T47D (cell line): ENCODE results near the gene MYO3B.

Experiments
- DNase-seq, 2 experiments: peaks; one replicate each; pipeline versions ENCODE4 v3.0.0 to v3.0.0-alpha.2; 2011 to 2012; ENCODE audit warnings: low read depth in 1 of 2, low spot score in 1 of 2
- JUND ChIP-seq: IDR thresholded peaks from 2 replicates; pipeline ENCODE4 v1.6.1; 2012; ENCODE audit warnings: low read depth
- in situ Hi-C: cut with HindIII; loops from 2 replicates; pipeline ENCODE4 v1.10.0; 2016; ENCODE audit warnings: low sequenced_read_pairs, low pct_unique_long_range_greater_than_20kb

The MYO3B gene

DNA sequence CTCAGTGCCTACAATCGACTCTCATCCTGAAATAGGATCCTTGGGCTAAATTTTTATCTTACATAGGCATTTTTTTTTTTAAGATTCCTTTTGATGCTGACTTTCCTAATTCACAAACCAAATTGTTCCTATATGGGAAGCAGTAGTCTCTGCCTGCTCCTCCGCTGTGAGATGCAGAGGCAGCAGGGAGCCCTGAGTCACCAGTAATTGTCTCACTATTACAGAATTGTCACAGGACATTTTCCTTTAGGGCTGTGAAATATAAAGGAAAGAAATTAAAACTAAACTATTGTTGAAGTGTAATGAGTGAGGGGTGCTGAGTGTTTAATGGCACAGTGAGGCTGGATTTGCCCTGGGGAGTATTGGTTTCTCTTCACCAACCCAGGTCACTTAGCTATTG lies 63.8 kb downstream of the MYO3B start:
- no peak for TF ChIP-seq JUND
- DNase-seq: no peak
- in situ Hi-C loops: no loop called here

- in situ Hi-C loops: no loop called here
- no peak for DNase-seq
- TF ChIP-seq JUND: no peak
Measured at GRCh38 chr2:170243118-170243837, 65.3 kb downstream of the MYO3B start.

GRCh38 chr2:170243898-170244297 lies 66.0 kb downstream of the MYO3B start:
- no peak for TF ChIP-seq JUND

DNA sequence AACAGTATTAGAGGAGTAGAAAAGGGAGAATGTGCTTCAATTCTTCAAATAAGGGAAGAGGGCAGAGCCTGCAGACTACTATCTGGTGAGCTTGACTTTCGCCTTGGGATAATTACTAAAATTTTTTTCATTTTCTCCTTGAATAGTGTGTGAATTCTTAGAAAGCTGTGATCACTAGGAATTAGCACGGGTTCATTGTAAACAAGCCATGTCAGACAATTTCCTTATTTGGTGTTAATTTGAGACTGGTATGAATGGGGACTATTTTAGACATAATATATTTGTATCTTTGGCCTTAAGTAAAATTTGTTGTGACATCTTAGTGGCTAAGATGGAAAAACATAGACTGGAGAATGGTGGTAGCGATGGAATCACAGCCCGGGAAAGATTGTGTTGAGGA lies 66.6 kb downstream of the MYO3B start:
- in situ Hi-C loops: no loop called here
- TF ChIP-seq JUND: no peak
- no peak for DNase-seq

More at GRCh38 chr2:170243898-170244297, 66.0 kb downstream of the MYO3B start:
- DNase-seq: no peak
- in situ Hi-C loops: no loop called here

DNA sequence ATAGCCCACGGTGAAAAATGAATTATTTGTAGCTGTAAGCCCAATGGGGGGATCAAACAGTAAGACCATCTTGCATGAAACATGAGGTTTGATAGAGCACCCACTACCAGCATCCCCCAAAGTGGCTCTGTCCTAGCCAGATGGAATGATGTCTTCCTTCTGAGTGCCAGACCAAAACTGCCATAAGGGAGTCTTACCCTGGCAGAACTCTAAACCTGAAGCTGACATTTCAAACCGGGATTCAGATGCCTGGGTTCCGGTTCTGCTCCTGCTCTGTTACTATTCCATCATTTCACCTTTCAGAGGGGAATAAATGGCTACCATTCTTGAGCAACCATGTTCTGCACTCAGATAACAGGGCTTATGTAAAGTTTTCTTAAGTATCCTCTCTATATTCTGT lies 67.4 kb downstream of the MYO3B start:
- in situ Hi-C loops: no loop called here
- no peak for TF ChIP-seq JUND
- no peak for DNase-seq

- no peak for DNase-seq
- no peak for TF ChIP-seq JUND
- in situ Hi-C loops: no loop called here
Measured at GRCh38 chr2:170247333-170247732, 69.4 kb downstream of the MYO3B start.

GRCh38 chr2:170247882-170248393 lies 70.0 kb downstream of the MYO3B start:
- in situ Hi-C loops: no loop called here
- no peak for DNase-seq
- TF ChIP-seq JUND: no peak

GRCh38 chr2:170248574-170249393 lies 70.8 kb downstream of the MYO3B start:
- TF ChIP-seq JUND: no peak
- in situ Hi-C loops: no loop called here
- DNase-seq: no peak

DNA sequence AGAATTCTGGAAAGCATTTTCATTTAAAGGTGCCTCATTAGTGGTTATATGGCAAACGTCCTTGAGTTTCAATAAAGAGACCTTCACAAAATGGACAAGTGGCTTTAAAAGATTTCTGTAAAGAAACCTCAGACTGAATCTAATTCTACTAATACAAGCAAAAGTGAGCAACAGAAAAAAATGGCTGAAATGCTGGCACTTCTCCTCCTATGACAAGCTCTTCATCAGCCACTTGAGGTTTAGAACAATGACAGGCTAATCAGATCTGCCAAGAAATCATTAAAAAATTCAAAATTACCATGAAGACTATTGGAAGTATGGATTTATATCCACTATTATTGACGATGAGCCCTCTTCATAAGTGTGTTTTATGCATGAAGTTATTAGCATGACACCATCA lies 71.8 kb downstream of the MYO3B start:
- no peak for TF ChIP-seq JUND
- in situ Hi-C loops: no loop called here
- DNase-seq: no peak

GRCh38 chr2:170250584-170250983 lies 72.6 kb downstream of the MYO3B start:
- TF ChIP-seq JUND: no peak
- no peak for DNase-seq
- in situ Hi-C loops: no loop called here

- in situ Hi-C loops: no loop called here
- no peak for DNase-seq
- TF ChIP-seq JUND: no peak
Measured at GRCh38 chr2:170252414-170252813, 74.5 kb downstream of the MYO3B start.

DNA sequence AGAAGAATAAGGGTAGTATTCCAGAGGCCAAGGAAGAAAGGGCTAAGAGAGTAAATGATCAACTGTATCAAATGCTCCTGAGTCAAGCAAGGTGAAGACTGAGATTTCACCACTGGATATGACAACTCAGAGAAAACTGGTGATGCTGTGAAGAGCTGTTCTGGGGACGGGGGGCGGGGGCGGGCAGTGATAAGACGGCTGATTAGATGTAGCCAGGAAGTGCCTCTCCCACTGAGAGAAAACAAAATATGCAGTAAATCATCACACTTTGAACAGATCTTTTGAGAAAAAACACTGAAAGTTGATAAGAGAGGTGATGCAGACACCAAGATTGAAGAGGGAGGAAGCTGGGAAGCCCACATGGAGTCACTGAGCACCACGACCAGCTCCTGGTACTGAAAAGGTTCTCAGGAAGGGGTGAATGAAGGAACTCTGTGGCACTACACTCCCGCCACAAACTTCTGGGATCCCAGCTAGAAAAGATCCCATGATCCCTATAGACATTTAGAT lies 75.8 kb downstream of the MYO3B start:
- in situ Hi-C loops: no loop called here
- no peak for TF ChIP-seq JUND
- DNase-seq: no peak

DNA sequence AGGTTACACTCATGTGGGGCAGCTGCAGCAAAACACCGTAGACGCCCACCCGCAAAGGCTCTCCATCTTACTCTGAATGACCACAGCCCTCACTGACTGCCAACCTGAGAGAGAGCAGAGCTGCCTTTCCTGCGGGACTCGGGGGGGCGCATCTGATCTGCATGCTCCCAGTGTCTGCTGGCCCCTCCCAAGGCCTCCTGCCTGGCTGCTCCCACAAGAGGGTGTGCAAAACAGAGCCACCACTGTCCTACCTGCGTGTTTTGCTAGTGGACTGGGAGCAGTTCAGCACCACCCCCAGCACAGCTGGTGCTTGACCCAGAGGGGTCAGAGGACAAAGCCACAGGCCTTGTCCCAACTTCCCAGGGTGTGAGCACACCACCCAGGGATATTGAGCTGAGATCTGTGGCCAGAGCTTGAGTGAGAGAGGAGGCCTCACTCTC lies 76.4 kb downstream of the MYO3B start:
- DNase-seq: no peak
- no peak for TF ChIP-seq JUND
- in situ Hi-C loops: no loop called here
